Nephron progenitor cell (in vitro differentiated cells): Measurements from ENCODE around the gene TGFBRAP1.

Source experiments
- DNase-seq: peaks from one replicate; pipeline ENCODE4 v3.0.0; 2021
- H3K27ac Mint-ChIP-seq: 2 replicates; pipeline ENCODE4 v1.8.0; 2021; ENCODE audit warnings: mild to moderate bottlenecking, moderate library complexity, mixed read lengths
- H3K27me3 Mint-ChIP-seq: 2 replicates; pipeline ENCODE4 v1.8.0; 2021; ENCODE audit warnings: mild to moderate bottlenecking, low read depth, mixed read lengths; ENCODE audit not compliant: poor library complexity
- H3K36me3 Mint-ChIP-seq: 2 replicates; pipeline ENCODE4 v1.8.0; 2021; ENCODE audit warnings: low read depth, mixed read lengths
- H3K4me1 Mint-ChIP-seq: 2 replicates; pipeline ENCODE4 v1.8.0; 2021; ENCODE audit warnings: mixed read lengths
- H3K4me3 Mint-ChIP-seq: 2 replicates; pipeline ENCODE4 v1.8.0; 2021; ENCODE audit warnings: mild to moderate bottlenecking, moderate library complexity, mixed read lengths
- H3K9me3 Mint-ChIP-seq: 2 replicates; pipeline ENCODE4 v1.8.0; 2021; ENCODE audit warnings: mild to moderate bottlenecking, moderate library complexity, mixed read lengths
- CTCF ChIP-seq: fragments of 200-600 bp; sonication (generic); IDR thresholded peaks from 2 replicates; pipeline ENCODE4 v1.5.0; 2021; ENCODE audit warnings: antibody characterized with exemption

TGFBRAP1 gene

GRCh38 chr2:105296017-105296611, 33.4 kb downstream of the TGFBRAP1 start:
- Mint-ChIP-seq H3K9me3 (no peaks in the 10 kb centered on the region), H3K4me1 (peaks cover 22% of the 10 kb centered on the region), H3K36me3 (peaks cover 38% of the 10 kb centered on the region), H3K27me3 (no peaks in the 10 kb centered on the region), H3K4me3 (no peak overlapping the region), H3K27ac (no peak overlapping the region)
- no peak for DNase-seq
- no peak for TF ChIP-seq CTCF

GRCh38 chr2:105294844-105295481, 34.6 kb downstream of the TGFBRAP1 start:
- Mint-ChIP-seq H3K4me1 (peaks cover 22% of the 10 kb centered on the region), H3K36me3 (peaks cover 48% of the 10 kb centered on the region), H3K9me3 (no peaks in the 10 kb centered on the region), H3K27me3 (no peaks in the 10 kb centered on the region), H3K4me3 (no peak overlapping the region), H3K27ac (no peak overlapping the region)
- TF ChIP-seq CTCF: peak; percentile 60
- DNase-seq: peak; percentile 73

- Mint-ChIP-seq H3K27ac (no peak overlapping the region), H3K4me1 (peaks cover 22% of the 10 kb centered on the region), H3K36me3 (peaks cover 48% of the 10 kb centered on the region), H3K9me3 (no peaks in the 10 kb centered on the region), H3K27me3 (no peaks in the 10 kb centered on the region), H3K4me3 (no peak overlapping the region)
- no peak for DNase-seq
- no peak for TF ChIP-seq CTCF
Measured at GRCh38 chr2:105294046-105294445, 35.5 kb downstream of the TGFBRAP1 start.

GRCh38 chr2:105291981-105292380, 37.6 kb downstream of the TGFBRAP1 start:
- Mint-ChIP-seq H3K9me3 (no peaks in the 10 kb centered on the region), H3K27me3 (no peaks in the 10 kb centered on the region), H3K4me1 (peaks cover 22% of the 10 kb centered on the region), H3K27ac (no peak overlapping the region), H3K4me3 (no peak overlapping the region), H3K36me3 (peaks cover 37% of the 10 kb centered on the region)
- no peak for DNase-seq
- TF ChIP-seq CTCF: no peak

- Mint-ChIP-seq H3K4me1 (peaks cover 22% of the 10 kb centered on the region), H3K27ac (no peak overlapping the region)
Measured at GRCh38 chr2:105290981-105291660, 38.4 kb downstream of the TGFBRAP1 start.

More at GRCh38 chr2:105290981-105291660, 38.4 kb downstream of the TGFBRAP1 start:
- Mint-ChIP-seq H3K36me3 (peaks cover 34% of the 10 kb centered on the region), H3K9me3 (no peaks in the 10 kb centered on the region), H3K27me3 (no peaks in the 10 kb centered on the region), H3K4me3 (no peak overlapping the region)
- TF ChIP-seq CTCF: no peak
- DNase-seq: no peak
